IPS DF 4.7 (cell line): ENCODE measurements around the gene DES.

ENCODE experiments used
- DNase-seq: peaks from one replicate; pipeline ENCODE4 v3.0.0-alpha.2; 2013; ENCODE audit warnings: low spot score; ENCODE audit errors: extremely low read depth

Gene DES

GRCh38 chr2:219472629-219473187, 54.5 kb downstream of the DES start:
- DNase-seq = no peak

GRCh38 chr2:219473511-219473910, 55.3 kb downstream of the DES start:
- DNase-seq = no peak

- no peak for DNase-seq
These were observed 56.3 kb downstream of the DES start for GRCh38 chr2:219474285-219475060.

- DNase-seq = no peak
These were observed 57.1 kb downstream of the DES start for GRCh38 chr2:219475278-219475677.

- DNase-seq = no peak
These were observed 57.8 kb downstream of the DES start for GRCh38 chr2:219475697-219476651.
